Spleen (tissue), 7 donors: ENCODE measurements around the gene SLC13A3.

Experiments used
- CTCF ChIP-seq, 11 experiments: fragments of 200-600 bp in 7 of 11; fragments of 450-650 bp in 4 of 11; sonication (generic) in 4 of 11; IDR thresholded peaks in 8 of 11; conservative IDR thresholded peaks in 3 of 11; 1 replicate in 7 of 11; 2 replicates in 4 of 11; pipeline versions ENCODE4 v1.4.0 to v1.8.0; 2016 to 2021; ENCODE audit warnings: antibody characterized with exemption in 11 of 11, inconsistent platforms in 4 of 11, mild to moderate bottlenecking in 1 of 11
- POLR2A ChIP-seq, 3 donors: fragments of 450-650 bp; IDR thresholded peaks; one replicate each; pipeline ENCODE4 v1.5.1; 2017; ENCODE audit warnings: antibody characterized with exemption in 3 of 3, mild to moderate bottlenecking in 1 of 3
- donor health status: DM: no; HTN: no; CAD: no; lungs with moderate emphysema.
- donor health status: DM: no; HTN: no; CAD: no.
- donor health status: DM: no; HTN: no; CAD: no.

GRCh38 chr20:46519471-46520068, 131.7 kb downstream of the SLC13A3 start:
- TF ChIP-seq POLR2A (IDR thresholded peaks at IDR 0.05), result no peak
- no peak for TF ChIP-seq CTCF (IDR thresholded peaks at IDR 0.05 in 8 of 11, conservative IDR thresholded peaks at IDR 0.05 in 3 of 11)
